Measurements from ENCODE around the gene DPY30.

Gene DPY30

DNA sequence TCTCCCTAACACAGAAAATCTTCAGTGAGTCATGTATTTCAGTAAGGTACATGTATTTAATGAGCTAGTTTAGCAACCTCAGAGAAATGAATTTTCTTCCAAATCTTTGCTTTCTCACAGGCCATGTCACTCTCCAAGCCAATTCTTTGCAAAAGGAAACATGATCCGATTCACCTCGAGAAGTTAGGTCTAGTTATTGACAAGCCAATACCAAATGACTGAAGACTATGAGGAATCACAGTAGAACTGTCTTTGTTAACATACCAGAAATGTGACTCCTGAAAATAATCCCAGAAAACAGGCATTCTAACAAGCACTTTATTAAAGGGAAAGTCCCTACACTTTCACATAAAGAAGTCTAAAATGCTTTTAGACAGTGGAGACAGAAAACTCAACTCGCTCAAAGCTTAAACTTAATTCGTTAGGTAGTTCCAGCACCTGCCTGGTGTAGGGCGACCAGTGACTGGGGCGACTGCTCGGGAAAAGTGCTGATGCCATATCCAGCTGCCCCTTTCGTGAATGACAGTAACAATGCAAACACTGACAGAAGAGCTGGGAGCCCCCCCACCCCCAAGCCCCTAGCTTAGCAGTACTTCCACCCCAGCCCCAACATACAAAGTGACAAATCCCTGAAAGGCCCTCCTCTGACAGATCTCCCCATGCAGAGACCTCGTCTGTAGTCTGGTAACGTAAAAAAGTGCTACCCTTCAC, 30.6 kb downstream of the DPY30 start:
- Histone ChIP-seq H3K27ac (ENCODE audit: low read depth, low read length, poor library complexity, severe bottlenecking) (peak overlapping the region; percentile 80), H3K9ac (ENCODE audit: low read length) (peak overlapping the region; percentile 96), H4K20me1 (ENCODE audit: insufficient read depth, low read length) (no peaks in the 10 kb centered on the region), H3K27me3 (ENCODE audit: insufficient read depth, low read length) (no peaks in the 10 kb centered on the region), H3K4me1 (ENCODE audit: insufficient read depth, low read length, severe bottlenecking) (peaks cover 44% of the 10 kb centered on the region), H2AFZ (ENCODE audit: low read length) (no peak overlapping the region), H3K9me2 (ENCODE audit: low read depth, low read length) (no peaks in the 10 kb centered on the region), H3K9me3 (ENCODE audit: low read length) (no peaks in the 10 kb centered on the region), H3K36me3 (ENCODE audit: insufficient read depth, low read length) (peaks cover 13% of the 10 kb centered on the region), H3F3A (ENCODE audit: insufficient read depth, low read length) (no peaks in the 10 kb centered on the region), H3K4me3 (ENCODE audit: low read depth, low read length, poor library complexity, severe bottlenecking) (peak overlapping the region; percentile 96), H3K79me2 (ENCODE audit: insufficient read depth, low read length) (peaks cover 56% of the 10 kb centered on the region), H3K4me2 (ENCODE audit: low read length) (peak overlapping the region; percentile 97)
- TF ChIP-seq, protein P1, sequence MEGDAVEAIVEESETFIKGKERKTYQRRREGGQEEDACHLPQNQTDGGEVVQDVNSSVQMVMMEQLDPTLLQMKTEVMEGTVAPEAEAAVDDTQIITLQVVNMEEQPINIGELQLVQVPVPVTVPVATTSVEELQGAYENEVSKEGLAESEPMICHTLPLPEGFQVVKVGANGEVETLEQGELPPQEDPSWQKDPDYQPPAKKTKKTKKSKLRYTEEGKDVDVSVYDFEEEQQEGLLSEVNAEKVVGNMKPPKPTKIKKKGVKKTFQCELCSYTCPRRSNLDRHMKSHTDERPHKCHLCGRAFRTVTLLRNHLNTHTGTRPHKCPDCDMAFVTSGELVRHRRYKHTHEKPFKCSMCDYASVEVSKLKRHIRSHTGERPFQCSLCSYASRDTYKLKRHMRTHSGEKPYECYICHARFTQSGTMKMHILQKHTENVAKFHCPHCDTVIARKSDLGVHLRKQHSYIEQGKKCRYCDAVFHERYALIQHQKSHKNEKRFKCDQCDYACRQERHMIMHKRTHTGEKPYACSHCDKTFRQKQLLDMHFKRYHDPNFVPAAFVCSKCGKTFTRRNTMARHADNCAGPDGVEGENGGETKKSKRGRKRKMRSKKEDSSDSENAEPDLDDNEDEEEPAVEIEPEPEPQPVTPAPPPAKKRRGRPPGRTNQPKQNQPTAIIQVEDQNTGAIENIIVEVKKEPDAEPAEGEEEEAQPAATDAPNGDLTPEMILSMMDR (IDR thresholded peaks at IDR 0.05; ENCODE audit: low read length): no peak
- TF ChIP-seq EZH2 (IDR thresholded peaks at IDR 0.05; ENCODE audit: borderline replicate concordance, low read length): no peak

DNA sequence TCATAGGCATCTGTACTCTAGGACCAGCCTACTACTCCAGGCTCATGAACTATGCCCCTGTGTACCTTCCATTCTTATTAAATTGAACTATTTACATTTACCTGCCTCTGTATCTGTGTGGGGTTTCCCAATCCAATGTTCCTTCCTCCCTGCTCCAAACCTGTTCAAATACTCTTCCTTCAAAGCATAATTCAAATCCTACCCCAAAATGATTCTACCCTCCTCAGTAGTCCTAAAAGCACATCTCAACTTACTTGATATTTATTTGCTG, 32.5 kb downstream of the DPY30 start:
- Histone ChIP-seq H4K20me1 (ENCODE audit: insufficient read depth, low read length) (no peaks in the 10 kb centered on the region), H3K4me2 (ENCODE audit: low read length) (no peak overlapping the region), H3K9me3 (ENCODE audit: low read length) (no peaks in the 10 kb centered on the region), H2AFZ (ENCODE audit: low read length) (no peak overlapping the region), H3K27ac (ENCODE audit: low read depth, low read length, poor library complexity, severe bottlenecking) (no peak overlapping the region), H3K4me3 (ENCODE audit: low read depth, low read length, poor library complexity, severe bottlenecking) (no peak overlapping the region), H3K36me3 (ENCODE audit: insufficient read depth, low read length) (peaks cover 13% of the 10 kb centered on the region), H3K9me2 (ENCODE audit: low read depth, low read length) (no peaks in the 10 kb centered on the region), H3F3A (ENCODE audit: insufficient read depth, low read length) (no peaks in the 10 kb centered on the region), H3K9ac (ENCODE audit: low read length) (no peak overlapping the region), H3K4me1 (ENCODE audit: insufficient read depth, low read length, severe bottlenecking) (peaks cover 54% of the 10 kb centered on the region), H3K79me2 (ENCODE audit: insufficient read depth, low read length) (peaks cover 75% of the 10 kb centered on the region), H3K27me3 (ENCODE audit: insufficient read depth, low read length) (no peaks in the 10 kb centered on the region)
- TF ChIP-seq EZH2 (IDR thresholded peaks at IDR 0.05; ENCODE audit: borderline replicate concordance, low read length): no peak
- TF ChIP-seq, protein P1 (IDR thresholded peaks at IDR 0.05; ENCODE audit: low read length): no peak

DNA sequence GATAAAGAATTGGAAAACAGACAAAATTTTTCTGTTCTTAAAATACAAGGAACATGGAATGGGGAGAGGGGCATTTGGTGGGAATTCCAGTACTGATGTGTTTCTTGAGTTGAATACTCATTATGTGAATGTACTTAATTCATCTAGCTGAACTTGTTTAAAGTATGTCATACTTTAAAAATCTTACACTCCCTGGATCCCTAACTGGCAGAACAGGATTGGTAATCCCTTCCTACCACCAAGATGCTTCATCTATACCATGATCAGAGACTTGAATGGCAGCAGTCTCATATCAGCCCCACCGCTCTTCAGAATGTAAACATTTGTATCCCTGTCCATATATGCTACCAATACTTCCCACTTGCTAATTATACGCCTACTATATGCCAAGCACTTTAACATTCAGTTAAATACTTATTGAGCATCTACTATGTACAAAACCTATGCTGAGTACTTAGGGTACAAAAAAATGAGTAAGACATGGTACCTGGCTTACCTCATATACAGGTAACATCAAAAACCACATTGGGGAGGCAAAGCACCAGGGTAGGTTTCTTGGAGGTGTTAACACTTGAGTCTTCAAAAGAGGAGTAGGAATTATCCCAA, 34.1 kb downstream of the DPY30 start:
- H2AFZ ChIP-seq (ENCODE audit: low read length): no peak overlapping the region
- H3K4me1 ChIP-seq (ENCODE audit: insufficient read depth, low read length, severe bottlenecking): peaks cover 45% of the 10 kb centered on the region
- peaks cover 13% of the 10 kb centered on the region for H3K36me3 ChIP-seq (ENCODE audit: insufficient read depth, low read length)
- H3K4me2 ChIP-seq (ENCODE audit: low read length): no peak overlapping the region
- TF ChIP-seq, protein P1 (IDR thresholded peaks at IDR 0.05; ENCODE audit: low read length): no peak
- TF ChIP-seq EZH2 (IDR thresholded peaks at IDR 0.05; ENCODE audit: borderline replicate concordance, low read length): no peak
- H3K9ac ChIP-seq (ENCODE audit: low read length): no peak overlapping the region
- H4K20me1 ChIP-seq (ENCODE audit: insufficient read depth, low read length): no peaks in the 10 kb centered on the region
- H3K79me2 ChIP-seq (ENCODE audit: insufficient read depth, low read length): peaks cover 86% of the 10 kb centered on the region
- H3K9me3 ChIP-seq (ENCODE audit: low read length): no peaks in the 10 kb centered on the region
- H3K4me3 ChIP-seq (ENCODE audit: low read depth, low read length, poor library complexity, severe bottlenecking): no peak overlapping the region
- no peaks in the 10 kb centered on the region for H3K27me3 ChIP-seq (ENCODE audit: insufficient read depth, low read length)
- H3K27ac ChIP-seq (ENCODE audit: low read depth, low read length, poor library complexity, severe bottlenecking): no peak overlapping the region
- no peaks in the 10 kb centered on the region for H3K9me2 ChIP-seq (ENCODE audit: low read depth, low read length)
- H3F3A ChIP-seq (ENCODE audit: insufficient read depth, low read length): no peaks in the 10 kb centered on the region
